Liver (tissue), 9 donors: Measurements from ENCODE around the gene RFC2. TPM values are rescaled to one million over a fixed set of nuclear protein-coding genes. Genes with fewer than 3 reads are reported as not detected.

Source experiments
- DNase-seq: peaks from one replicate; pipeline ENCODE4 v3.0.0-alpha.2; 2017; ENCODE audit warnings: low spot score
- H3K27ac ChIP-seq, 2 donors: one replicate each; pipeline ENCODE4 v1.7.0; 2013; ENCODE audit warnings: inconsistent platforms in 2 of 2, low read length in 2 of 2, control low read depth in 1 of 2, low read depth in 1 of 2, mild to moderate bottlenecking in 1 of 2
- H3K27me3 ChIP-seq, 4 donors: one replicate each; pipeline versions ENCODE4 v1.6.1 to v1.7.0; 2013; ENCODE audit warnings: low read length in 3 of 4, inconsistent platforms in 1 of 4, mild to moderate bottlenecking in 1 of 4, moderate library complexity in 1 of 4; ENCODE audit not compliant: control insufficient read depth in 4 of 4, insufficient read depth in 4 of 4
- H3K36me3 ChIP-seq, 4 donors: one replicate each; pipeline versions ENCODE4 v1.6.1 to v1.7.0; 2013; ENCODE audit warnings: low read length in 3 of 4, mild to moderate bottlenecking in 3 of 4, low read depth in 1 of 4, moderate library complexity in 1 of 4; ENCODE audit not compliant: control insufficient read depth in 4 of 4, insufficient read depth in 3 of 4
- H3K4me1 ChIP-seq, 4 donors: one replicate each; pipeline versions ENCODE4 v1.6.1 to v1.7.0; 2013; ENCODE audit warnings: low read length in 3 of 4, mild to moderate bottlenecking in 3 of 4, moderate library complexity in 1 of 4; ENCODE audit not compliant: control insufficient read depth in 4 of 4, insufficient read depth in 4 of 4
- H3K4me3 ChIP-seq, 3 donors: one replicate each; pipeline versions ENCODE4 v1.6.1 to v1.7.0; 2013; ENCODE audit warnings: low read length in 3 of 3, control low read depth in 1 of 3, low read depth in 1 of 3, mild to moderate bottlenecking in 1 of 3
- H3K9ac ChIP-seq, 2 donors: one replicate each; pipeline ENCODE4 v1.7.0; 2013; ENCODE audit warnings: low read length in 2 of 2, mild to moderate bottlenecking in 2 of 2, moderate library complexity in 2 of 2, control low read depth in 1 of 2, low read depth in 1 of 2
- H3K9me3 ChIP-seq, 4 donors: one replicate each; pipeline versions ENCODE4 v1.6.1 to v1.7.0; 2013; ENCODE audit warnings: low read length in 3 of 4; ENCODE audit not compliant: control insufficient read depth in 4 of 4
- ATF3 ChIP-seq: IDR thresholded peaks from 2 replicates; pipeline ENCODE4 v1.6.1; 2016; ENCODE audit warnings: antibody characterized with exemption
- CTCF ChIP-seq: fragments of 150-350 bp; IDR thresholded peaks from 2 replicates; pipeline ENCODE4 v1.5.1; 2017; ENCODE audit warnings: improper control_type of control experiment, low read depth, low read length; ENCODE audit not compliant: missing input control
- EGR1 ChIP-seq, 2 donors: IDR thresholded peaks; 2 replicates each; pipeline ENCODE4 v1.6.1; 2016 to 2018; ENCODE audit warnings: antibody characterized with exemption in 2 of 2, low read depth in 2 of 2
- FOXA1 ChIP-seq: IDR thresholded peaks from 2 replicates; pipeline ENCODE4 v1.6.1; 2016; ENCODE audit warnings: antibody characterized with exemption
- HNF4A ChIP-seq, 2 donors: conservative IDR thresholded peaks; 2 replicates each; pipeline ENCODE4 v1.6.1; 2016; ENCODE audit warnings: antibody characterized with exemption in 2 of 2, mild to moderate bottlenecking in 2 of 2
- MAX ChIP-seq: IDR thresholded peaks from 2 replicates; pipeline ENCODE4 v1.6.1; 2016; ENCODE audit warnings: antibody characterized with exemption
- NR2F2 ChIP-seq: IDR thresholded peaks from 2 replicates; pipeline ENCODE4 v1.6.1; 2016; ENCODE audit warnings: antibody characterized with exemption
- RAD21 ChIP-seq, 2 donors: IDR thresholded peaks; 2 replicates each; pipeline ENCODE4 v1.6.1; 2016; ENCODE audit warnings: antibody characterized with exemption in 2 of 2, mild to moderate bottlenecking in 2 of 2
- REST ChIP-seq: IDR thresholded peaks from 2 replicates; pipeline ENCODE4 v1.6.1; 2016; ENCODE audit warnings: antibody characterized with exemption, mild to moderate bottlenecking
- RXRA ChIP-seq, 2 donors: IDR thresholded peaks; 2 replicates each; pipeline ENCODE4 v1.6.1; 2017 to 2018; ENCODE audit warnings: antibody characterized with exemption in 2 of 2, mild to moderate bottlenecking in 1 of 2
- SP1 ChIP-seq: IDR thresholded peaks from 2 replicates; pipeline ENCODE4 v1.6.1; 2018; ENCODE audit warnings: antibody characterized with exemption, mild to moderate bottlenecking
- WGBS: extraction: QIAGEN DNeasy Blood & Tissue Kit; methylation state at CpG from one replicate; pipeline ENCODE4 v1.1.7; 2013; 5-methylcytosine and 5-hydroxymethylcytosine counted together
- polyA plus RNA-seq, 2 donors: library from polyadenylated mRNA; stranded (reverse) in 1 of 2; unstranded in 1 of 2; fragments of 200-250 nt in 1 of 2; fragments of >200 nt in 1 of 2; fragmentation: Nextera tagmentation in 1 of 2; extraction: Ambion mirVana in 1 of 2; gene quantifications; one replicate each; pipeline versions ENCODE4 v1.2.1 to v1.2.3, GENCODE V29; 2013 to 2015
- total RNA-seq, 2 donors: library from RNA; depleted of rRNA; stranded (reverse); fragments of >200 nt; gene quantifications; one replicate each; pipeline ENCODE4 v1.2.3, GENCODE V29; 2014
- donor health status: healthy.
- donor health status: healthy.
- donor health status: healthy.
- donor health status: healthy.
- donor health status: healthy.

The RFC2 gene
- total and polyA plus RNA-seq, 4 donors, result 12.8 to 23.8 (median 14.8) TPM

GRCh38 chr7:74277636-74278035 is 23.4 kb upstream of the RFC2 start:
- no peak overlapping the region for H3K27ac ChIP-seq
- no peak for DNase-seq
- H3K4me3 ChIP-seq, result no peak overlapping the region
- no peaks in the 10 kb centered on the region for H3K27me3 ChIP-seq
- H3K9ac ChIP-seq, result no peak overlapping the region
- WGBS, result 95% methylated on average over 4 of the region's 4 CpGs
- TF ChIP-seq RXRA (IDR thresholded peaks at IDR 0.05) (no peak), HNF4A (conservative IDR thresholded peaks at IDR 0.05) (no peak)
- H3K9me3 ChIP-seq, result no peaks in the 10 kb centered on the region
- no peaks in the 10 kb centered on the region for H3K4me1 ChIP-seq
- H3K36me3 ChIP-seq, result no peaks in the 10 kb centered on the region

- Histone ChIP-seq H3K27ac (no peak overlapping the region), H3K9ac (no peak overlapping the region), H3K27me3 (no peaks in the 10 kb centered on the region), H3K4me3 (no peak overlapping the region), H3K4me1 (no peaks in the 10 kb centered on the region), H3K36me3 (no peaks in the 10 kb centered on the region), H3K9me3 (no peaks in the 10 kb centered on the region)
- TF ChIP-seq CTCF, result peak; percentile 12
- TF ChIP-seq FOXA1, result no peak
- TF ChIP-seq RAD21 (IDR thresholded peaks at IDR 0.05), result peak in 1 of 2 donors; percentile 54
- 67% methylated on average over 6 of the region's 6 CpGs for WGBS
- DNase-seq, result no peak
These were observed 21.2 kb upstream of the RFC2 start for GRCh38 chr7:74275401-74275881.

- TF ChIP-seq EGR1 (IDR thresholded peaks at IDR 0.05; ENCODE audit: low read depth in 2 of 2) (no peak), SP1 (peak; percentile 62), RXRA (IDR thresholded peaks at IDR 0.05) (no peak), ATF3 (no peak), MAX (peak; percentile 12), REST (no peak), NR2F2 (peak; percentile 70)
- H3K4me1 ChIP-seq, result no peaks in the 10 kb centered on the region
- H3K9ac ChIP-seq, result peak overlapping the region in 1 of 2 donors; percentile 6
- H3K36me3 ChIP-seq, result no peaks in the 10 kb centered on the region
- 62% methylated on average over 10 of the region's 10 CpGs for WGBS
- H3K9me3 ChIP-seq, result no peaks in the 10 kb centered on the region
- peak overlapping the region; percentile 58 to 86 for H3K27ac ChIP-seq
- H3K4me3 ChIP-seq, result no peak overlapping the region
- DNase-seq, result no peak
- no peaks in the 10 kb centered on the region for H3K27me3 ChIP-seq
These were observed 18.3 kb upstream of the RFC2 start for GRCh38 chr7:74272305-74273038.
